HepG2 (cell line): Measurements from ENCODE around the gene RPS19BP1. TPM values are rescaled to one million over a fixed set of nuclear protein-coding genes. Genes with fewer than 3 reads are reported as not detected.

Experiments
- ATAC-seq: fragments of 200-7000 bp; cut with Tn5 transposase; 3 replicates; pipeline ENCODE4 v1.9.1; 2020; ENCODE audit warnings: mild to moderate bottlenecking, moderate library complexity
- BruUV-seq: library from RNA; stranded (reverse); fragments of 400-500 nt; replicated peaks from 2 replicates; lab custom pipeline; 2021; lab: Mats Ljungman, UMichigan
- CTCF ChIA-PET: fragments of 300-600 bp; formaldehyde crosslinking; extraction: SDS; loops from one replicate; lab custom pipeline; 2021; ENCODE audit warnings: low total read pairs, inconsistent platforms, low intra/inter-chr PET ratio; lab: Yijun Ruan, JAX
- POLR2A ChIA-PET: fragments of 350-600 bp; sonication (Branson Sonifier 250); formaldehyde crosslinking; loops from one replicate; lab custom pipeline; 2020; ENCODE audit warnings: antibody characterized with exemption, inconsistent platforms; lab: Yijun Ruan, JAX
- DNase-seq: peaks from one replicate; pipeline ENCODE4 v3.0.0-alpha.2; 2015; ENCODE audit warnings: low spot score
- FAIRE-seq: peaks from 3 replicates; lab custom pipeline; 2011; peaks lifted over from hg19 to GRCh38; lab: Jason Lieb, UNC
- H2AFZ ChIP-seq: one replicate; pipeline ENCODE4 v1.6.1; 2011; ENCODE audit warnings: low read length, inconsistent platforms
- H3K27ac ChIP-seq: fragments of 300-600 bp; 3 replicates; pipeline ENCODE4 v1.8.0; 2011; ENCODE audit warnings: mixed run types, mild to moderate bottlenecking, mixed read lengths, low read length, inconsistent platforms; ENCODE audit not compliant: insufficient read depth; ENCODE audit errors: extremely low read length
- H3K27me3 ChIP-seq, 2 experiments: fragments of 200-600 bp in 1 of 2; 2 replicates in 1 of 2; 3 replicates in 1 of 2; pipeline versions ENCODE4 v1.6.0 to v1.8.0; 2011; ENCODE audit warnings: low read length in 2 of 2, mild to moderate bottlenecking in 2 of 2, moderate library complexity in 2 of 2, inconsistent platforms in 1 of 2; ENCODE audit not compliant: insufficient read depth in 2 of 2, control insufficient read depth in 1 of 2
- H3K36me3 ChIP-seq, 2 experiments: fragments of 200-600 bp in 1 of 2; replicated peaks in 1 of 2; 2 replicates in 1 of 2; 3 replicates in 1 of 2; pipeline versions ENCODE4 v1.5.1 to v1.8.0; 2011; ENCODE audit warnings: low read length in 2 of 2, inconsistent platforms in 1 of 2; ENCODE audit not compliant: insufficient read depth in 2 of 2, control insufficient read depth in 1 of 2
- H3K4me1 ChIP-seq: 2 replicates; pipeline ENCODE4 v1.5.1; 2012; ENCODE audit warnings: low read length, inconsistent platforms; ENCODE audit not compliant: insufficient read depth
- H3K4me2 ChIP-seq: 2 replicates; pipeline ENCODE4 v1.6.0; 2011; ENCODE audit warnings: low read depth, low read length, inconsistent platforms
- H3K4me3 ChIP-seq, 3 experiments: fragments of 200-600 bp in 1 of 3; sonication (generic), shearing (Covaris generic) in 1 of 3; replicated peaks in 1 of 3; 2 replicates each; pipeline ENCODE4 v1.5.1; 2011 to 2016; ENCODE audit warnings: low read length in 3 of 3, inconsistent platforms in 2 of 3, low read depth in 2 of 3, mild to moderate bottlenecking in 2 of 3, control low read depth in 1 of 3, mixed read lengths in 1 of 3; ENCODE audit not compliant: insufficient read depth in 1 of 3
- H3K79me2 ChIP-seq: one replicate; pipeline ENCODE4 v1.6.1; 2011; ENCODE audit warnings: low read length, inconsistent platforms; ENCODE audit not compliant: insufficient read depth
- H3K9ac ChIP-seq: 2 replicates; pipeline ENCODE4 v1.6.0; 2011; ENCODE audit warnings: mild to moderate bottlenecking, low read depth, low read length, inconsistent platforms; ENCODE audit not compliant: insufficient read depth
- H3K9me3 ChIP-seq: 2 replicates; pipeline ENCODE4 v1.5.1; 2012; ENCODE audit warnings: mild to moderate bottlenecking, low read length
- H4K20me1 ChIP-seq: 2 replicates; pipeline ENCODE4 v1.6.0; 2011; ENCODE audit warnings: inconsistent platforms, mild to moderate bottlenecking, low read length, moderate library complexity; ENCODE audit not compliant: insufficient read depth
- AHR ChIP-seq: IDR thresholded peaks from 2 replicates; pipeline ENCODE4 v1.6.1; 2018; ENCODE audit warnings: missing genetic modification reagents, missing compliant biosample characterization
- CEBPB ChIP-seq: IDR thresholded peaks from 2 replicates; pipeline ENCODE4 v1.6.1; 2011; ENCODE audit warnings: low read depth, low read length, improper control_type of control experiment, borderline replicate concordance
- FOXA3 ChIP-seq: IDR thresholded peaks from 2 replicates; pipeline ENCODE4 v1.6.1; 2016; ENCODE audit warnings: missing genetic modification reagents, missing compliant biosample characterization
- IKZF5 ChIP-seq: IDR thresholded peaks from 2 replicates; pipeline ENCODE4 v1.6.1; 2018; ENCODE audit warnings: missing genetic modification reagents, mild to moderate bottlenecking, missing compliant biosample characterization
- MAFG ChIP-seq: sonication (generic); formaldehyde crosslinking; IDR thresholded peaks from 2 replicates; pipeline ENCODE4 v1.5.1; 2020; ENCODE audit warnings: mild to moderate bottlenecking, missing genetic modification reagents
- NFYB ChIP-seq: sonication (generic); formaldehyde crosslinking; IDR thresholded peaks from 2 replicates; pipeline ENCODE4 v1.4.0; 2020; ENCODE audit warnings: missing genetic modification reagents
- PPARG ChIP-seq: conservative IDR thresholded peaks from 2 replicates; pipeline ENCODE4 v1.6.1; 2016; ENCODE audit warnings: missing biosample characterization, missing genetic modification reagents
- SMAD3 ChIP-seq: sonication (generic); formaldehyde crosslinking; IDR thresholded peaks from 2 replicates; pipeline ENCODE4 v1.4.0; 2020; ENCODE audit warnings: missing genetic modification reagents
- ZKSCAN5 ChIP-seq: sonication (generic); formaldehyde crosslinking; IDR thresholded peaks from 2 replicates; pipeline ENCODE4 v1.5.1; 2020; ENCODE audit warnings: mild to moderate bottlenecking, missing genetic modification reagents
- ZNF331 ChIP-seq: sonication (generic); formaldehyde crosslinking; IDR thresholded peaks from 2 replicates; pipeline ENCODE4 v1.4.0; 2020; ENCODE audit warnings: missing genetic modification reagents
- ZNF629 ChIP-seq: sonication (generic); formaldehyde crosslinking; conservative IDR thresholded peaks from 2 replicates; pipeline ENCODE4 v1.5.0; 2020; ENCODE audit warnings: missing genetic modification reagents
- ZNF639 ChIP-seq: conservative IDR thresholded peaks from 2 replicates; pipeline ENCODE4 v1.6.1; 2018; ENCODE audit warnings: missing genetic modification reagents
- WGBS: methylation state at CpG from one replicate; pipeline ENCODE4 v1.1.6; 2017; ENCODE audit warnings: low lambda C conversion rate; 5-methylcytosine and 5-hydroxymethylcytosine counted together
- in situ Hi-C: cut with HindIII; loops from 2 replicates; pipeline ENCODE4 v1.10.0; 2017; ENCODE audit warnings: low pct_unique_long_range_greater_than_20kb; ENCODE audit not compliant: extremely low pct_ligation_motif_present
- intact Hi-C: fragments of 100-400 bp; cut with micrococcal nuclease; formaldehyde crosslinking; loops from one replicate; pipeline ENCODE4 v1.10.0; 2022; ENCODE audit not compliant: unreplicated experiment
- polyA plus RNA-seq, 8 experiments: library from polyadenylated mRNA; depleted of rRNA in 3 of 8; stranded (reverse) in 7 of 8; unstranded in 1 of 8; fragments of >200 nt; fragmentation: Illumina TruSeq in 4 of 8; extraction: Trizol in 4 of 8; gene quantifications; 2 replicates each; pipeline versions ENCODE4 v1.2.1 to v1.2.3, GENCODE V29; 2011 to 2016; ENCODE audit warnings: low read depth in 4 of 8, missing spikeins in 1 of 8, mixed read lengths in 1 of 8; ENCODE audit not compliant: insufficient read depth in 1 of 8
- total RNA-seq, 5 experiments: library from RNA; depleted of rRNA; stranded (reverse); fragments of >200 nt; fragmentation: Illumina TruSeq; extraction: Trizol; gene quantifications; 2 replicates each; pipeline ENCODE4 v1.2.3, GENCODE V29; 2016; ENCODE audit warnings: low read depth in 1 of 5
- TF ChIP-seq, protein P1 (sequence below): IDR thresholded peaks from 2 replicates; pipeline ENCODE4 v1.6.1; 2016; ENCODE audit warnings: low read depth, borderline replicate concordance

RPS19BP1 gene
- total and polyA plus RNA-seq, 2 of the 13 experiments (the other 11 are each of a cell fraction or from before 2014, with no cell fraction given), result 44.3 to 81.3 TPM

- intact Hi-C loops, result no loop called here
- in situ Hi-C loops, result no loop called here
- BruUV-seq, result no TSS peak
- no peak for FAIRE-seq
- Histone ChIP-seq H3K36me3 (no peaks in the 10 kb centered on the region), H3K4me1 (no peaks in the 10 kb centered on the region), H3K9me3 (no peaks in the 10 kb centered on the region), H3K9ac (no peak overlapping the region), H2AFZ (no peak overlapping the region), H3K4me2 (no peak overlapping the region), H3K79me2 (no peaks in the 10 kb centered on the region), H3K4me3 (no peak overlapping the region), H3K27me3 (peaks cover 9 to 62% of the 10 kb centered on the region in 2 experiments; a peak in 4 of 5 replicates), H4K20me1 (no peaks in the 10 kb centered on the region), H3K27ac (no peak overlapping the region)
- DNase-seq, result no peak
- ATAC-seq, result no peak
- 15% methylated on average over 3 of the region's 4 CpGs for WGBS
- TF ChIP-seq ZNF629 (CRISPR knock-in tag) (0 out of 2 replicates have a peak, but pooled peaks have one; percentile 7), PPARG (CRISPR knock-in tag) (no peak), CEBPB (no peak)
- CTCF ChIA-PET, result no interaction called here
- POLR2A ChIA-PET, result no interaction called here
Observed at GRCh38 chr22:39576027-39576426, 43.5 kb upstream of the RPS19BP1 start.

GRCh38 chr22:39575552-39575825 is 42.9 kb upstream of the RPS19BP1 start:
- Histone ChIP-seq H3K27me3 (peaks cover 9 to 58% of the 10 kb centered on the region in 2 experiments; a peak in 4 of 5 replicates), H3K79me2 (no peaks in the 10 kb centered on the region), H3K4me3 (no peak overlapping the region), H2AFZ (no peak overlapping the region)
- WGBS, result 81% methylated on average over 2 of the region's 2 CpGs
- CTCF ChIA-PET, result no interaction called here
- no peak for DNase-seq
- TF ChIP-seq AHR (CRISPR knock-in tag) (no peak), MAFG (CRISPR knock-in tag) (no peak), IKZF5 (no peak), ZNF639 (CRISPR knock-in tag) (no peak), ZKSCAN5 (CRISPR knock-in tag) (no peak), NFYB (CRISPR knock-in tag) (no peak), SMAD3 (CRISPR knock-in tag) (no peak), FOXA3 (CRISPR knock-in tag) (no peak), ZNF331 (CRISPR knock-in tag) (no peak)
- TF ChIP-seq, protein P1, sequence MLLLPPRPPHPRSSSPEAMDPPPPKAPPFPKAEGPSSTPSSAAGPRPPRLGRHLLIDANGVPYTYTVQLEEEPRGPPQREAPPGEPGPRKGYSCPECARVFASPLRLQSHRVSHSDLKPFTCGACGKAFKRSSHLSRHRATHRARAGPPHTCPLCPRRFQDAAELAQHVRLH (CRISPR knock-in tag), result no peak
- TF ChIP-seq, all 625 proteins: peak for 0
- BruUV-seq, result no TSS peak
- no peak for ATAC-seq
- H3K4me2 ChIP-seq, result no peak overlapping the region
- no peak overlapping the region for H3K27ac ChIP-seq
- no peaks in the 10 kb centered on the region for H4K20me1 ChIP-seq
- FAIRE-seq, result no peak
- POLR2A ChIA-PET, result no interaction called here
- no peaks in the 10 kb centered on the region for H3K4me1 ChIP-seq
- H3K9me3 ChIP-seq, result no peaks in the 10 kb centered on the region
- H3K36me3 ChIP-seq, result no peaks in the 10 kb centered on the region
- in situ Hi-C loops (no loop called here), intact Hi-C loops (no loop called here)
- H3K9ac ChIP-seq, result no peak overlapping the region
